COR-L47 (cell line): ENCODE measurements around the gene KIF5A.
"Not testable (repeated sequence)": the region's sequence is repeated elsewhere in the genome, so short reads cannot be mapped to it uniquely, and the experiment has no call there.

ENCODE experiments used
- DNase-seq: peaks from one replicate; lab custom pipeline; 2025; lab: John Stamatoyannopoulos, UW

Gene KIF5A

GRCh38 chr12:57607958-57608663, 58.3 kb downstream of the KIF5A start:
- no peak for DNase-seq

- DNase-seq: no peak
These were observed 59.4 kb downstream of the KIF5A start for GRCh38 chr12:57609101-57609780.

- DNase-seq: no peak
These were observed 60.1 kb downstream of the KIF5A start for GRCh38 chr12:57609781-57610553.

GRCh38 chr12:57610554-57611107, 60.8 kb downstream of the KIF5A start:
- peak; percentile 7 for DNase-seq

- DNase-seq: peak; percentile 41
These were observed 61.4 kb downstream of the KIF5A start, which contains the start of gene ARHGEF25 for GRCh38 chr12:57611108-57611826. Gene ARHGEF25, plus strand, starts transcription at chr12:57611435. Its CDS starts 460 bp downstream, at chr12:57611895.

- no peak for DNase-seq
These were observed 62.2 kb downstream of the KIF5A start for GRCh38 chr12:57611827-57612710.

- DNase-seq: no peak
These were observed 63.0 kb downstream of the KIF5A start for GRCh38 chr12:57612711-57613426.

GRCh38 chr12:57613427-57614109, 63.7 kb downstream of the KIF5A start:
- no peak for DNase-seq

- DNase-seq: peak; percentile 17
These were observed 64.5 kb downstream of the KIF5A start for GRCh38 chr12:57614178-57614947.

GRCh38 chr12:57614948-57615500, 65.2 kb downstream of the KIF5A start:
- DNase-seq: no peak

GRCh38 chr12:57615637-57616036, 65.8 kb downstream of the KIF5A start:
- no peak for DNase-seq

GRCh38 chr12:57616383-57617101, 66.7 kb downstream of the KIF5A start:
- DNase-seq: no peak

GRCh38 chr12:57617942-57618341, 68.1 kb downstream of the KIF5A start:
- no peak for DNase-seq

GRCh38 chr12:57618431-57618830, 68.6 kb downstream of the KIF5A start:
- DNase-seq: not testable (repeated sequence)

GRCh38 chr12:57618966-57619433, 69.2 kb downstream of the KIF5A start:
- DNase-seq: no peak

GRCh38 chr12:57619434-57620244, 69.8 kb downstream of the KIF5A start:
- no peak for DNase-seq
